Measurements from ENCODE around the gene SLC22A17.

The SLC22A17 gene

GRCh38 chr14:23380976-23381375 is 28.3 kb upstream of the SLC22A17 start:
- TF ChIP-seq CTCF (conservative IDR thresholded peaks at IDR 0.05; ENCODE audit: control insufficient read depth, insufficient read depth, low read depth, low read length), result no peak
- no peak overlapping the region for H3K4me3 ChIP-seq (ENCODE audit: control insufficient read depth, low read depth, low read length)
- DNase-seq (ENCODE audit: low read depth), result no peak

DNA sequence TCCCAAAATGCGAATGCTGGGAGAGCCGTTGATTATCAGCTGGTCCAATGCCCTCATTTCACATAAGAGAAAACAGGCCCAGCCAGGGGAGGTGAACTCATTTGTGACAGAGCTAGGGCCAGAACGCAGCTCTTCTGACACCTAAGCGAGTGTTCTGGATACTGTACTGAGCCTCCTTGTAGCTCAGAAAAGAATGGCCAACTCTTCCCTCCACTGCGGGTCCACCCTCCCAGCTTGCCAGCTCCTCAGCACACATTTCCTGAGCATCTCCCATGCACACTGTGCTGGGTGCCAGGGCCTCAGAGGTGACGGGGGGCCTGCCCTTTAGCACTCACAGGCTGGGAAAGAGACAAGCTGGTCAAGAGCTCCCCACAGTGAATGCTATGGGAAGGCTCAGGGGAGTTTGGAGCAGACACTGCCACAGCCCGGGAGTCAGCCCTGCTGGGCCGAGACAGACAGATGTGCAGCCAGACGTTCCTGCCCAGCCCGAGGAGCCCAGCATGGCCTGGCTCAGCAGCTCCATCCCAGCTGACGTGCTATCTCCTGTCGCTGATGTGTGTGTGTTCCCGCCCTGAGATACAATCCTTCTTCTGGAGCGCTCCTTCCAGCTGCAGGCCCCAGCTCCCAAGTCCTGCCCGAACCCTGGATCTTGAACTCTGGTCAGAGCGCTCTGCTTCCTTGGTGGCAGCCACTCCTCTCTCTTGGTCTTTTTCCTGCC is 27.7 kb upstream of the SLC22A17 start:
- no peak for DNase-seq (ENCODE audit: low read depth)
- H3K4me3 ChIP-seq (ENCODE audit: control insufficient read depth, low read depth, low read length), result no peak overlapping the region
- no peak for TF ChIP-seq CTCF (conservative IDR thresholded peaks at IDR 0.05; ENCODE audit: control insufficient read depth, insufficient read depth, low read depth, low read length)

DNA sequence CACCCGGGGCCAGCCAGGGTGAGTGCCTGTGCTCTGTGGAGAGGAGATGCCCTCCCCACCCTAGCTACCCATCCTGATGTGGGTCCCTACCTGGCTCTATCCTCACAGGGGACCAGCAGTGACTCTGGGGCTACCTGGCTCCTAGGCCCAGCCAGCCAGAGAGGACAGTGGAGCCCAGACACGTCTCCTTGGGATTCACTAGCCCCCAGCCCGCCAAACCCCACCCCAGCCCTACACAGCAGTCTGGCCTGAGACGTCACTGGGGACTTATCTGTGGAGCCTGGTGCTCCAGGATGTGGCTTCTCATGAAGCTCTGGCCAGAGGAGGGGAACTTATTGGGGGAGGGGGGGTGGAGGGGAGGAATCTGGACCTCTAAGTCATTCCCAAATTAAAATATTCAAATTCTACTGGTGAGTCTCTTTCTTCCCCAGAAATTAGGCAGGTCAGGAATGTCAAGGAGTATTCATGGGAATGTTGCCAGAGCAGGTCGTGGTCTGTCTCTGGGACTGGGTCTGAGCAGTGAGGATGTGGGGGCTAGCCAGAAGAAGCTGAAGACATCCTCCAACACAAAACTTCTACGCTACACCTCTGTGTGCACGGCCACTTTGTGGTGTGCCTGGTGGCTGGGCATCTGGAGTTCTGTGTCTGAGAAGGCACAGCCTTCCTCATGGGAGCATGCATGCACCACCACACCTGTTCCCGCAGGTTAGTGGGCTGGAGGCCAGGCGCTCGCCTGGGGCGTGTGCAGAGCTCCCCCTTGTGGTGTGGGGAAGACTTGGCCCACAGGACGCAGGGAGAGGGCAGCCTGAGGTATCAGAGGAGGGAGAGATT is 26.9 kb upstream of the SLC22A17 start:
- no peak overlapping the region for H3K4me3 ChIP-seq (ENCODE audit: control insufficient read depth, low read depth, low read length)
- peak; percentile 28 for DNase-seq (ENCODE audit: low read depth)
- peak; percentile 87 for TF ChIP-seq CTCF (conservative IDR thresholded peaks at IDR 0.05; ENCODE audit: control insufficient read depth, insufficient read depth, low read depth, low read length)

- H3K4me3 ChIP-seq (ENCODE audit: control insufficient read depth, low read depth, low read length), result no peak overlapping the region
- no peak for TF ChIP-seq CTCF (conservative IDR thresholded peaks at IDR 0.05; ENCODE audit: control insufficient read depth, insufficient read depth, low read depth, low read length)
- DNase-seq (ENCODE audit: low read depth), result no peak
These were observed 26.0 kb upstream of the SLC22A17 start for GRCh38 chr14:23378612-23379220.

GRCh38 chr14:23377573-23378563 is 25.2 kb upstream of the SLC22A17 start:
- TF ChIP-seq CTCF (conservative IDR thresholded peaks at IDR 0.05; ENCODE audit: control insufficient read depth, insufficient read depth, low read depth, low read length), result no peak
- no peak overlapping the region for H3K4me3 ChIP-seq (ENCODE audit: control insufficient read depth, low read depth, low read length)
- DNase-seq (ENCODE audit: low read depth), result no peak

GRCh38 chr14:23377198-23377550 is 24.5 kb upstream of the SLC22A17 start:
- TF ChIP-seq CTCF (conservative IDR thresholded peaks at IDR 0.05; ENCODE audit: control insufficient read depth, insufficient read depth, low read depth, low read length), result no peak
- no peak for DNase-seq (ENCODE audit: low read depth)
- no peak overlapping the region for H3K4me3 ChIP-seq (ENCODE audit: control insufficient read depth, low read depth, low read length)
